ENCODE measurements around the gene FBXO42. TPM values are rescaled to one million over a fixed set of nuclear protein-coding genes. Genes with fewer than 3 reads are reported as not detected.

Gene FBXO42
- total and polyA plus RNA-seq, 2 of the 13 experiments (the other 11 are each of a cell fraction or from before 2014, with no cell fraction given) = 7.6 to 17.5 TPM

DNA sequence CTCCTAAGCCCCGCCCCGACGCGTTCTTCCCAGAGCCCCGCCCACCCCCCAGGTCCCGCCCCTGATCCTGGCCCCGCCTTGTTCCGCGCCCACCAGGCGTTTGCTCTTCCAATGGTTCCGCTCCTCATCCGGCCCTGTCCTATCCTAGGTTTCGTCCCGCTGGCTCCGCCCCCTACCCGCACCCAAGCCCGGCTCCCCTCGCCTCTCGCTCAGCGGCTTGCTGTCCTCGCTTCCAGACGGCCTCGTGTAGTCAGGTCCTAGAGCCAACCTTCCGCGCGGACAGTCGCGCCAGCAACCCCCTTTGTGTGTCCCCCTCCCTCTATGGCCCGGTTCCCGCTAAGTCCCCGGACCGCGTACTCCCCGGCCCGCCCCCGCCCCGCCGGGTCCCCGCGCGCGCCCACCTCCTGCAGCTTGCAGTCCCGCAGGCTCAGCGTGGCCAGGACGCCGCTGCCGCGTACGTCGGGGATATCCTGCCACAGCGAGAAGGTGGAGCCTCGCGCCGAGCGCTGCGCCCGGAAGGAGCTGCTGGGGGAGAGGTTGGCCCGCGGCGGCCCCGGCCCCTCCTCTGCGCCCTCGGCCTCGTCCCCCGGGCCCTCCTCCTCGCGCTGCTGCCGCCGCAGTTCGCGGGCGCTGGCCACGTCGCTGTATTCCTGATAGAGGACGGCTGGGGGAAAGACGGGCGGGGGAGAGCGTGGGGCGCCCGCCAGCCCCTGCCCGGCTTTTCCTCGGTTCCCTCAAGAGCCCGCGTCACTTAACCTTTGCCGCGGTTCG lies 145.5 kb downstream of the FBXO42 start:
- Histone ChIP-seq H3K36me3 (replicated peaks in 1 of 2; ENCODE audit: control insufficient read depth in 1 of 2, insufficient read depth in 2 of 2, low read length in 2 of 2) (no peaks in the 10 kb centered on the region), H3K27ac (ENCODE audit: extremely low read length, insufficient read depth, low read length) (peak overlapping the region; percentile 81), H3K4me3 (replicated peaks in 1 of 3; ENCODE audit: insufficient read depth in 1 of 3, low read depth in 2 of 3, low read length in 3 of 3) (peak overlapping the region; percentile 40 to 82 (median 61); a peak in 5 of 6 replicates), H3K4me1 (ENCODE audit: insufficient read depth, low read length) (peaks cover 42% of the 10 kb centered on the region), H4K20me1 (ENCODE audit: insufficient read depth, low read length) (no peaks in the 10 kb centered on the region), H3K27me3 (ENCODE audit: control insufficient read depth in 1 of 2, insufficient read depth in 2 of 2, low read length in 2 of 2) (peaks cover 9 to 36% of the 10 kb centered on the region in 2 experiments; a peak in 3 of 5 replicates), H3K4me2 (ENCODE audit: low read depth, low read length) (peak overlapping the region; percentile 86), H2AFZ (ENCODE audit: low read length) (no peak overlapping the region), H3K79me2 (ENCODE audit: insufficient read depth, low read length) (no peaks in the 10 kb centered on the region), H3K9ac (ENCODE audit: insufficient read depth, low read depth, low read length) (peak overlapping the region; percentile 66), H3K9me3 (ENCODE audit: low read length) (no peaks in the 10 kb centered on the region)
- in situ Hi-C loops (cut with HindIII; ENCODE audit: extremely low pct_ligation_motif_present, low pct_unique_long_range_greater_than_20kb) = loop anchor here (5.0 kb wide), 1 partner anchor 36 kb away; no protein-coding TSS in a partner anchor
- WGBS (ENCODE audit: low lambda C conversion rate) = 32% methylated on average over 11 of the region's 87 CpGs
- BruUV-seq (replicated peaks) = no TSS peak
- POLR2A ChIA-PET = interaction anchor here (0.6 to 1.7 kb wide), 11 partner anchors 9 to 160 kb away, joined by 3 to 19 read pairs (median 3); partner anchors contain the start of genes CPLANE2 and SZRD1
- peak; percentile 91 for ATAC-seq
- FAIRE-seq = peak; percentile 36
- intact Hi-C loops (cut with micrococcal nuclease; ENCODE audit: unreplicated experiment) = no loop called here
- CTCF ChIA-PET (ENCODE audit: low intra/inter-chr PET ratio, low total read pairs) = no interaction called here
- DNase-seq (ENCODE audit: low spot score) = peak; percentile 93
- TF ChIP-seq, protein P1, sequence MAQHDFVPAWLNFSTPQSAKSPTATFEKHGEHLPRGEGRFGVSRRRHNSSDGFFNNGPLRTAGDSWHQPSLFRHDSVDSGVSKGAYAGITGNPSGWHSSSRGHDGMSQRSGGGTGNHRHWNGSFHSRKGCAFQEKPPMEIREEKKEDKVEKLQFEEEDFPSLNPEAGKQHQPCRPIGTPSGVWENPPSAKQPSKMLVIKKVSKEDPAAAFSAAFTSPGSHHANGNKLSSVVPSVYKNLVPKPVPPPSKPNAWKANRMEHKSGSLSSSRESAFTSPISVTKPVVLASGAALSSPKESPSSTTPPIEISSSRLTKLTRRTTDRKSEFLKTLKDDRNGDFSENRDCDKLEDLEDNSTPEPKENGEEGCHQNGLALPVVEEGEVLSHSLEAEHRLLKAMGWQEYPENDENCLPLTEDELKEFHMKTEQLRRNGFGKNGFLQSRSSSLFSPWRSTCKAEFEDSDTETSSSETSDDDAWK (CRISPR knock-in tag; IDR thresholded peaks at IDR 0.05) = no peak
- TF ChIP-seq ZNF563 (CRISPR knock-in tag; IDR thresholded peaks at IDR 0.05) = peak; percentile 84
- TF ChIP-seq ZFP91 (CRISPR knock-in tag; IDR thresholded peaks at IDR 0.05; ENCODE audit: borderline replicate concordance) = peak; percentile 36; the same call in 1 of the 2 replicates
- peak; percentile 65 for TF ChIP-seq SP2 (CRISPR knock-in tag; IDR thresholded peaks at IDR 0.05)
- peak; percentile 78; the same call in 1 of the 2 replicates for TF ChIP-seq TAF1 (CRISPR knock-in tag; IDR thresholded peaks at IDR 0.05)
- peak; percentile 59 for TF ChIP-seq PHF20 (CRISPR knock-in tag; IDR thresholded peaks at IDR 0.05)
- TF ChIP-seq, protein P2, sequence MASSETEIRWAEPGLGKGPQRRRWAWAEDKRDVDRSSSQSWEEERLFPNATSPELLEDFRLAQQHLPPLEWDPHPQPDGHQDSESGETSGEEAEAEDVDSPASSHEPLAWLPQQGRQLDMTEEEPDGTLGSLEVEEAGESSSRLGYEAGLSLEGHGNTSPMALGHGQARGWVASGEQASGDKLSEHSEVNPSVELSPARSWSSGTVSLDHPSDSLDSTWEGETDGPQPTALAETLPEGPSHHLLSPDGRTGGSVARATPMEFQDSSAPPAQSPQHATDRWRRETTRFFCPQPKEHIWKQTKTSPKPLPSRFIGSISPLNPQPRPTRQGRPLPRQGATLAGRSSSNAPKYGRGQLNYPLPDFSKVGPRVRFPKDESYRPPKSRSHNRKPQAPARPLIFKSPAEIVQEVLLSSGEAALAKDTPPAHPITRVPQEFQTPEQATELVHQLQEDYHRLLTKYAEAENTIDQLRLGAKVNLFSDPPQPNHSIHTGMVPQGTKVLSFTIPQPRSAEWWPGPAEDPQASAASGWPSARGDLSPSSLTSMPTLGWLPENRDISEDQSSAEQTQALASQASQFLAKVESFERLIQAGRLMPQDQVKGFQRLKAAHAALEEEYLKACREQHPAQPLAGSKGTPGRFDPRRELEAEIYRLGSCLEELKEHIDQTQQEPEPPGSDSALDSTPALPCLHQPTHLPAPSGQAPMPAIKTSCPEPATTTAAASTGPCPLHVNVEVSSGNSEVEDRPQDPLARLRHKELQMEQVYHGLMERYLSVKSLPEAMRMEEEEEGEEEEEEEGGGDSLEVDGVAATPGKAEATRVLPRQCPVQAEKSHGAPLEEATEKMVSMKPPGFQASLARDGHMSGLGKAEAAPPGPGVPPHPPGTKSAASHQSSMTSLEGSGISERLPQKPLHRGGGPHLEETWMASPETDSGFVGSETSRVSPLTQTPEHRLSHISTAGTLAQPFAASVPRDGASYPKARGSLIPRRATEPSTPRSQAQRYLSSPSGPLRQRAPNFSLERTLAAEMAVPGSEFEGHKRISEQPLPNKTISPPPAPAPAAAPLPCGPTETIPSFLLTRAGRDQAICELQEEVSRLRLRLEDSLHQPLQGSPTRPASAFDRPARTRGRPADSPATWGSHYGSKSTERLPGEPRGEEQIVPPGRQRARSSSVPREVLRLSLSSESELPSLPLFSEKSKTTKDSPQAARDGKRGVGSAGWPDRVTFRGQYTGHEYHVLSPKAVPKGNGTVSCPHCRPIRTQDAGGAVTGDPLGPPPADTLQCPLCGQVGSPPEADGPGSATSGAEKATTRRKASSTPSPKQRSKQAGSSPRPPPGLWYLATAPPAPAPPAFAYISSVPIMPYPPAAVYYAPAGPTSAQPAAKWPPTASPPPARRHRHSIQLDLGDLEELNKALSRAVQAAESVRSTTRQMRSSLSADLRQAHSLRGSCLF (CRISPR knock-in tag; IDR thresholded peaks at IDR 0.05; ENCODE audit: borderline replicate concordance) = no peak
- TF ChIP-seq HNRNPK (IDR thresholded peaks at IDR 0.05; ENCODE audit: low read depth, low read length, poor library complexity, severe bottlenecking) = peak; percentile 57
- peak; percentile 67 for TF ChIP-seq NFYB (CRISPR knock-in tag; IDR thresholded peaks at IDR 0.05)
- peak; percentile 76; the same call in 1 of the 2 replicates for TF ChIP-seq SAFB2 (CRISPR knock-in tag; IDR thresholded peaks at IDR 0.05; ENCODE audit: borderline replicate concordance, low read depth)
- TF ChIP-seq, protein P3, sequence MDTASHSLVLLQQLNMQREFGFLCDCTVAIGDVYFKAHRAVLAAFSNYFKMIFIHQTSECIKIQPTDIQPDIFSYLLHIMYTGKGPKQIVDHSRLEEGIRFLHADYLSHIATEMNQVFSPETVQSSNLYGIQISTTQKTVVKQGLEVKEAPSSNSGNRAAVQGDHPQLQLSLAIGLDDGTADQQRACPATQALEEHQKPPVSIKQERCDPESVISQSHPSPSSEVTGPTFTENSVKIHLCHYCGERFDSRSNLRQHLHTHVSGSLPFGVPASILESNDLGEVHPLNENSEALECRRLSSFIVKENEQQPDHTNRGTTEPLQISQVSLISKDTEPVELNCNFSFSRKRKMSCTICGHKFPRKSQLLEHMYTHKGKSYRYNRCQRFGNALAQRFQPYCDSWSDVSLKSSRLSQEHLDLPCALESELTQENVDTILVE (CRISPR knock-in tag; IDR thresholded peaks at IDR 0.05) = peak; percentile 47; the same call in 1 of the 2 replicates
- TF ChIP-seq KLF16 (CRISPR knock-in tag; IDR thresholded peaks at IDR 0.05) = 0 out of 4 replicates have a peak, but pooled peaks of 1 of the 2 experiments have one; percentile 47
- TF ChIP-seq KDM5B (CRISPR knock-in tag; IDR thresholded peaks at IDR 0.05; ENCODE audit: borderline replicate concordance) = peak; percentile 44; the same call in 1 of the 2 replicates
